NT2/D1 (cell line): Measurements from ENCODE around the gene H2BW1.

Experiments used
- YY1 ChIP-seq: IDR thresholded peaks from 2 replicates; pipeline ENCODE4 v1.6.1; 2011; ENCODE audit not compliant: insufficient read length, insufficient read depth
- ZNF274 ChIP-seq: IDR thresholded peaks from 2 replicates; pipeline ENCODE4 v1.6.1; 2011; ENCODE audit warnings: mild to moderate bottlenecking, low read depth, low read length

- no peak for TF ChIP-seq YY1
- TF ChIP-seq ZNF274 = no peak
Measured at GRCh38 chrX:104018126-104018525, 4.6 kb upstream of the H2BW1 start.
